Neural cell (in vitro differentiated cells): Measurements from ENCODE around the gene DNPEP. TPM values are rescaled to one million over a fixed set of nuclear protein-coding genes. Genes with fewer than 3 reads are reported as not detected.

Experiments used
- H2AFZ ChIP-seq: fragments of 200-600, 300-800 bp; sonication (generic), shearing (Covaris generic); 2 replicates; pipeline ENCODE4 v1.6.0; 2014; ENCODE audit warnings: low read depth, mild to moderate bottlenecking, antibody characterized with exemption, low read length, moderate library complexity
- H3F3A ChIP-seq: fragments of 200-600 bp; shearing (Covaris generic); 2 replicates; pipeline ENCODE4 v1.6.1; 2016; ENCODE audit warnings: mild to moderate bottlenecking, moderate library complexity, mixed read lengths, antibody characterized with exemption, low read length; ENCODE audit not compliant: insufficient read depth, poor library complexity, severe bottlenecking
- H3K27ac ChIP-seq: fragments of 200-600, 300-800 bp; sonication (generic), shearing (Covaris generic); 2 replicates; pipeline ENCODE4 v1.5.1; 2014; ENCODE audit warnings: mild to moderate bottlenecking, low read length, moderate library complexity
- H3K27me3 ChIP-seq: fragments of 300-800, 200-600 bp; sonication (generic), shearing (Covaris generic); 2 replicates; pipeline ENCODE4 v1.6.0; 2014; ENCODE audit warnings: mild to moderate bottlenecking, low read depth, low read length, moderate library complexity; ENCODE audit not compliant: insufficient read depth
- H3K36me3 ChIP-seq: fragments of 300-800, 200-600 bp; sonication (generic), shearing (Covaris generic); 2 replicates; pipeline ENCODE4 v1.5.1; 2014; ENCODE audit warnings: mild to moderate bottlenecking, antibody characterized with exemption, low read length, moderate library complexity; ENCODE audit not compliant: insufficient read depth
- H3K4me2 ChIP-seq: fragments of 300-800, 200-600 bp; sonication (generic), shearing (Covaris generic); 2 replicates; pipeline ENCODE4 v1.6.0; 2014; ENCODE audit warnings: mild to moderate bottlenecking, low read length
- H3K4me3 ChIP-seq: fragments of 300-800, 200-600 bp; sonication (generic), shearing (Covaris generic); 2 replicates; pipeline ENCODE4 v1.5.1; 2014; ENCODE audit warnings: mild to moderate bottlenecking, low read length, moderate library complexity
- H3K79me2 ChIP-seq: fragments of 200-600 bp; shearing (Covaris generic); replicated peaks from 2 replicates; pipeline ENCODE4 v1.6.0; 2014; ENCODE audit warnings: mild to moderate bottlenecking, low read length, moderate library complexity; ENCODE audit not compliant: insufficient read depth
- H3K9ac ChIP-seq: fragments of 300-800, 200-600 bp; sonication (generic), shearing (Covaris generic); 2 replicates; pipeline ENCODE4 v1.6.1; 2016; ENCODE audit warnings: mild to moderate bottlenecking, low read length, mixed read lengths
- H3K9me2 ChIP-seq: fragments of 200-600 bp; shearing (Covaris generic); 2 replicates; pipeline ENCODE4 v1.6.1; 2016; ENCODE audit warnings: mild to moderate bottlenecking, low read length, mixed read lengths; ENCODE audit not compliant: insufficient read depth
- H3K9me3 ChIP-seq: fragments of 200-600, 300-800 bp; sonication (generic), shearing (Covaris generic); 2 replicates; pipeline ENCODE4 v1.6.1; 2016; ENCODE audit warnings: mild to moderate bottlenecking, mixed run types, low read length, moderate library complexity, mixed read lengths
- H4K20me1 ChIP-seq: fragments of 200-600 bp; shearing (Covaris generic); 2 replicates; pipeline ENCODE4 v1.6.1; 2016; ENCODE audit warnings: mild to moderate bottlenecking, mixed run types; ENCODE audit not compliant: insufficient read depth
- CTCF ChIP-seq: fragments of 450-650 bp; IDR thresholded peaks from 2 replicates; pipeline ENCODE4 v1.5.1; 2014; ENCODE audit warnings: antibody characterized with exemption, mild to moderate bottlenecking, moderate library complexity; ENCODE audit not compliant: poor library complexity, severe bottlenecking
- EP300 ChIP-seq: fragments of 450-650 bp; conservative IDR thresholded peaks from 2 replicates; pipeline ENCODE4 v1.6.1; 2014; ENCODE audit warnings: antibody characterized with exemption, mild to moderate bottlenecking, moderate library complexity; ENCODE audit not compliant: poor library complexity, severe bottlenecking
- EZH2 ChIP-seq: fragments of 200-600, 300-800 bp; shearing (Covaris generic), sonication (generic); IDR thresholded peaks from 2 replicates; pipeline ENCODE4 v1.6.1; 2014; ENCODE audit warnings: antibody characterized with exemption, low read length, borderline replicate concordance, mild to moderate bottlenecking; ENCODE audit not compliant: insufficient read depth, poor library complexity, severe bottlenecking
- MXI1 ChIP-seq: fragments of 450-650 bp; conservative IDR thresholded peaks from 2 replicates; pipeline ENCODE4 v1.6.1; 2014; ENCODE audit warnings: antibody characterized with exemption, mild to moderate bottlenecking; ENCODE audit not compliant: poor library complexity, severe bottlenecking
- POLR2AphosphoS5 ChIP-seq: IDR thresholded peaks from 2 replicates; pipeline ENCODE4 v1.6.1; 2012
- RAD21 ChIP-seq: fragments of 450-650 bp; conservative IDR thresholded peaks from 2 replicates; pipeline ENCODE4 v1.6.1; 2014; ENCODE audit warnings: antibody characterized with exemption, mild to moderate bottlenecking, moderate library complexity
- REST ChIP-seq: IDR thresholded peaks from 2 replicates; pipeline ENCODE4 v1.6.1; 2012; ENCODE audit warnings: borderline replicate concordance
- SMC3 ChIP-seq: fragments of 450-650 bp; conservative IDR thresholded peaks from 2 replicates; pipeline ENCODE4 v1.6.1; 2014; ENCODE audit warnings: antibody characterized with exemption, mild to moderate bottlenecking, moderate library complexity; ENCODE audit not compliant: poor library complexity
- TAF1 ChIP-seq: IDR thresholded peaks from 2 replicates; pipeline ENCODE4 v1.6.1; 2012; ENCODE audit warnings: low read depth
- polyA plus RNA-seq: library from polyadenylated mRNA; depleted of rRNA; stranded (reverse); fragments of >200 nt; gene quantifications from 2 replicates; pipeline ENCODE4 v1.2.3, GENCODE V29; 2014

The DNPEP gene
- polyA plus RNA-seq, 1 donor from 2014 or later: 11.9 TPM

GRCh38 chr2:219378163-219378851, 9.4 kb downstream of the DNPEP start:
- Histone ChIP-seq H3K36me3 (no peaks in the 10 kb centered on the region), H3K9me3 (no peaks in the 10 kb centered on the region), H3K9ac (no peak overlapping the region), H3K27ac (no peak overlapping the region), H3F3A (no peaks in the 10 kb centered on the region), H3K79me2 (no peaks in the 10 kb centered on the region), H3K4me2 (no peak overlapping the region), H3K27me3 (no peaks in the 10 kb centered on the region), H3K9me2 (no peaks in the 10 kb centered on the region), H3K4me3 (peak overlapping the region; percentile 17), H2AFZ (no peak overlapping the region), H4K20me1 (no peaks in the 10 kb centered on the region)
- no peak for TF ChIP-seq RAD21
- no peak for TF ChIP-seq EP300
- no peak for TF ChIP-seq POLR2AphosphoS5
- no peak for TF ChIP-seq SMC3
- no peak for TF ChIP-seq TAF1
- TF ChIP-seq REST: no peak
- TF ChIP-seq EZH2: no peak

DNA sequence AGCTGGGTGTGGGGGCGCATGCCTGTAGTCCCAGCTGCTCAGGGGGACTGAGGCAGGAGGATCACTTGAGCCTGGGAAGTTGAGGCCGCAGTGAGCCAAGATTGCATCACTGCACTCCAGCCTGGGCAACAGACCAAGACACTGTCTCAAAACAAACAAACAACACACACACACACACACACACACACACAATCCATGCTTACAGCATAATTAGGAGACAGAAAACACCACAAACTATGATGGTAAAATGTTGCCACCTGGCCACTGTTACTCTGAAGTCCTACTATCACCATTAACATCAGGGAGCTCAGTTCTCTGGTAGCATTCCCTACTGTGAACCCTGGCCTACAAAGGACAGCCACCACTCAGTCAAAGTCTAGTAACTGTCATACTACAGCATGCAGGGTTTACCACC, 18.3 kb downstream of the DNPEP start:
- no peaks in the 10 kb centered on the region for H3K9me3 ChIP-seq
- no peak overlapping the region for H3K27ac ChIP-seq
- H3K4me3 ChIP-seq: no peak overlapping the region
- no peak overlapping the region for H2AFZ ChIP-seq
- H3K36me3 ChIP-seq: no peaks in the 10 kb centered on the region
- H3K4me2 ChIP-seq: no peak overlapping the region
- H3K79me2 ChIP-seq: no peaks in the 10 kb centered on the region
- H3K27me3 ChIP-seq: no peaks in the 10 kb centered on the region
- H3K9me2 ChIP-seq: no peaks in the 10 kb centered on the region
- H3K9ac ChIP-seq: no peak overlapping the region
- TF ChIP-seq RAD21: no peak
- no peak for TF ChIP-seq POLR2AphosphoS5
- no peaks in the 10 kb centered on the region for H4K20me1 ChIP-seq
- H3F3A ChIP-seq: no peaks in the 10 kb centered on the region

- Histone ChIP-seq H3K9me2 (no peaks in the 10 kb centered on the region), H3K27ac (no peak overlapping the region), H3K36me3 (no peaks in the 10 kb centered on the region), H3K4me3 (no peak overlapping the region), H3K9ac (no peak overlapping the region), H3K79me2 (no peaks in the 10 kb centered on the region), H3K27me3 (no peaks in the 10 kb centered on the region), H3K4me2 (no peak overlapping the region), H3F3A (no peaks in the 10 kb centered on the region), H2AFZ (no peak overlapping the region), H4K20me1 (no peaks in the 10 kb centered on the region), H3K9me3 (no peaks in the 10 kb centered on the region)
- TF ChIP-seq RAD21 (no peak), POLR2AphosphoS5 (no peak), TAF1 (no peak), EZH2 (no peak), MXI1 (no peak), REST (no peak), SMC3 (no peak), CTCF (no peak), EP300 (no peak)
Measured at GRCh38 chr2:219368690-219369191, 19.0 kb downstream of the DNPEP start.
